MCF 10A (cell line): ENCODE results near the gene HPN. TPM values are rescaled to one million over a fixed set of nuclear protein-coding genes. Genes with fewer than 3 reads are reported as not detected.

ENCODE experiments used
- BruUV-seq: library from RNA; stranded (reverse); fragments of 400-500 nt; replicated peaks from 2 replicates; lab custom pipeline; 2021; lab: Mats Ljungman, UMichigan
- CTCF ChIA-PET: fragments of 300-600 bp; sonication (Branson Sonifier 250); formaldehyde crosslinking; extraction: SDS; loops from one replicate; lab custom pipeline; 2021; ENCODE audit warnings: antibody characterized with exemption, inconsistent platforms; lab: Yijun Ruan, JAX
- POLR2A ChIA-PET: fragments of 300-600, 350-650 bp; sonication (Branson Sonifier 250); formaldehyde crosslinking; extraction: SDS; loops from one replicate; lab custom pipeline; 2020; ENCODE audit warnings: antibody characterized with exemption, inconsistent platforms; lab: Yijun Ruan, JAX
- DNase-seq: peaks from one replicate; pipeline ENCODE4 v3.0.0-alpha.2; 2018; ENCODE audit not compliant: unreplicated experiment
- H3K27ac Mint-ChIP-seq: one replicate; pipeline ENCODE4 v1.8.0; 2022; ENCODE audit warnings: mild to moderate bottlenecking, low read depth, mixed read lengths; ENCODE audit not compliant: unreplicated experiment
- H3K27me3 Mint-ChIP-seq: one replicate; pipeline ENCODE4 v1.8.0; 2022; ENCODE audit warnings: mixed read lengths; ENCODE audit not compliant: insufficient read depth, unreplicated experiment
- H3K36me3 Mint-ChIP-seq: one replicate; pipeline ENCODE4 v1.8.0; 2022; ENCODE audit warnings: mild to moderate bottlenecking, moderate library complexity, mixed read lengths; ENCODE audit not compliant: insufficient read depth, unreplicated experiment
- H3K4me1 Mint-ChIP-seq: one replicate; pipeline ENCODE4 v1.8.0; 2022; ENCODE audit warnings: mixed read lengths; ENCODE audit not compliant: insufficient read depth, unreplicated experiment
- H3K4me3 Mint-ChIP-seq: one replicate; pipeline ENCODE4 v1.8.0; 2022; ENCODE audit warnings: mild to moderate bottlenecking, moderate library complexity, mixed read lengths; ENCODE audit not compliant: unreplicated experiment
- H3K9me3 Mint-ChIP-seq: one replicate; pipeline ENCODE4 v1.8.0; 2022; ENCODE audit warnings: mixed read lengths; ENCODE audit not compliant: unreplicated experiment
- CTCF ChIP-seq: fragments of 200-600 bp; IDR thresholded peaks from one replicate; pipeline ENCODE4 v1.8.0; 2022; ENCODE audit warnings: antibody characterized with exemption, mild to moderate bottlenecking; ENCODE audit not compliant: unreplicated experiment
- intact Hi-C: fragments of 100-400 bp; cut with micrococcal nuclease; formaldehyde crosslinking; loops from 2 replicates; pipeline ENCODE4 v1.14.1; 2022
- total RNA-seq: library from RNA; stranded (reverse); gene quantifications from 2 replicates; pipeline ENCODE4 v1.2.3, GENCODE V29; 2022

Gene HPN
- total RNA-seq, 1 experiment from 2014 or later: not detected

- H3K27ac Mint-ChIP-seq: no peak overlapping the region
- no peaks in the 10 kb centered on the region for H3K36me3 Mint-ChIP-seq
- TF ChIP-seq CTCF: no peak
- peaks cover 18% of the 10 kb centered on the region for H3K27me3 Mint-ChIP-seq
- POLR2A ChIA-PET: interaction anchor here (0.9 kb wide), 1 partner anchor 98 kb away, joined by 5 read pairs; the partner anchor contains the start of gene FXYD5
- H3K4me1 Mint-ChIP-seq: no peaks in the 10 kb centered on the region
- DNase-seq: no peak
- H3K9me3 Mint-ChIP-seq: no peaks in the 10 kb centered on the region
- no peak overlapping the region for H3K4me3 Mint-ChIP-seq
- CTCF ChIA-PET: interaction anchor here (0.7 to 8.7 kb wide), 7 partner anchors 10 to 324 kb away, joined by 3 to 75 read pairs (median 4); partner anchors contain the start of gene HPN
- intact Hi-C loops: no loop called here
- BruUV-seq: no TSS peak
These were observed 15.1 kb downstream of the HPN start for GRCh38 chr19:35056513-35057063.

DNA sequence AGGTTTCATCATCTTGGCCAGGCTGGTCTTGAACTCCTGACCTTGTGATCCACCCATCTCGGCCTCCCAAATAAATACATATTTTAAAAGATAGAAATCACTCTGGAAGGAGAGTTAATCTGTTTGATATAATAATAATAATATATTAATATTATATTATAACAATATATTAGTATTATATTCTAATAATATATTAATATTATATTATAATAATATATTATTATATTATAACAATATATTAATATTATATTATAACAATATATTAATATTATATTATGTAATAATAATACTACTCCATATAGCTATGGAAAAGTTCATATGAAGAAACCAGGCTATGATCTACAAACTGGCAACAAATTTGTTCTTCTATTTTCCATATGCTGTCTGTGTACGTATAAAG lies 16.8 kb downstream of the HPN start:
- no peak for DNase-seq
- Mint-ChIP-seq H3K4me3 (no peak overlapping the region), H3K27ac (no peak overlapping the region), H3K36me3 (no peaks in the 10 kb centered on the region), H3K27me3 (peaks cover 18% of the 10 kb centered on the region), H3K9me3 (no peaks in the 10 kb centered on the region), H3K4me1 (no peaks in the 10 kb centered on the region)
- no peak for TF ChIP-seq CTCF
- POLR2A ChIA-PET: no interaction called here
- CTCF ChIA-PET: interaction anchor here (0.7 to 8.7 kb wide), 6 partner anchors 9 to 87 kb away, joined by 3 to 75 read pairs (median 4); partner anchors contain the start of gene HPN
- intact Hi-C loops: no loop called here
- no TSS peak for BruUV-seq

DNA sequence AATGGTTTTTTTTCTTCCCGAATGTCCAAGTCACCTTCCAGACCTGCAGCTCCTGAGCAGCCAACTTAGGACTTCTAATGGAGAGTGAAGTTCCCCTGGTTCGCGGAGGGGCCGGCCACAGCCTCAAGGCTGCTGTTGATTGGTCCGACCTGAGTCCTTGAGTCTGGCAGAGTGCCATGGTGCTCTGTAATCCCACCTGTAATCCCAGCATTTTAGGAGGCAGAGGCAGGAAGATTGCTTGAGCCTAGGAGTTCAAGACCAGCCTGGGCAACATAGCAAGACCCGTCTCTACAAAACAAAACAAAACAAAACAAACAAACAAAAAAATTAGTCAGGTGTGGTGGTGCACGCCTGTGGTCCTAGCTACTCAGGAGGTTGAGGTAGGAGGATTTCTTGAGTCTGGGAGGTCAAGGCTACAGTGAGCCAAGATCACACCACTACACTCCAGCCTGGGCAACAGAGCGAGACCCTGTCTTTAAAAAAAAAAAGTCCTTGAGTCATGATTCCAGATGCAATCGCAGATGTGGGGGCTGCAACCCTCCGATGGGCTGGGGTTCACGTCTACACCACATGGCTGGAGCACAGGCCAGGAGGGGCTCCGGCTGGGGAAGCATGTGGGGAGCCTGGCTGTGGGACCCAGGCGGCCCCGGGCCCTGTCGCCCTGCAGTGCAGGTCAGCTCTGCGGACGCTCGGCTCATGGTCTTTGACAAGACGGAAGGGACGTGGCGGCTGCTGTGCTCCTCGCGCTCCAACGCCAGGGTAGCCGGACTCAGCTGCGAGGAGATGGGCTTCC lies 17.7 kb downstream of the HPN start:
- Mint-ChIP-seq H3K9me3 (no peaks in the 10 kb centered on the region), H3K27me3 (peaks cover 18% of the 10 kb centered on the region), H3K4me1 (no peaks in the 10 kb centered on the region), H3K27ac (no peak overlapping the region), H3K4me3 (no peak overlapping the region), H3K36me3 (no peaks in the 10 kb centered on the region)
- CTCF ChIA-PET: interaction anchor here (0.6 to 8.7 kb wide), 6 partner anchors 8 to 191 kb away, joined by 3 to 75 read pairs (median 5); partner anchors contain the start of gene HPN
- TF ChIP-seq CTCF: no peak
- DNase-seq: no peak
- POLR2A ChIA-PET: interaction anchor here (0.6 kb wide), 1 partner anchor 953 kb away, joined by 3 read pairs; no protein-coding TSS in a partner anchor
- no TSS peak for BruUV-seq
- intact Hi-C loops: no loop called here

GRCh38 chr19:35059799-35060091 lies 18.2 kb downstream of the HPN start:
- no peaks in the 10 kb centered on the region for H3K4me1 Mint-ChIP-seq
- H3K27me3 Mint-ChIP-seq: peaks cover 18% of the 10 kb centered on the region
- no peaks in the 10 kb centered on the region for H3K36me3 Mint-ChIP-seq
- intact Hi-C loops: loop anchor here (10.0 kb wide), 1 partner anchor 185 kb away; the partner anchor contains the start of gene LSR
- TF ChIP-seq CTCF: no peak
- CTCF ChIA-PET: interaction anchor here (1.6 to 8.7 kb wide), 2 partner anchors 15 to 87 kb away, joined by 4 to 75 read pairs; partner anchors contain the start of gene HPN
- H3K4me3 Mint-ChIP-seq: no peak overlapping the region
- H3K27ac Mint-ChIP-seq: no peak overlapping the region
- POLR2A ChIA-PET: interaction anchor here (0.6 kb wide), 1 partner anchor 953 kb away, joined by 3 read pairs; no protein-coding TSS in a partner anchor
- no peak for DNase-seq
- no TSS peak for BruUV-seq
- H3K9me3 Mint-ChIP-seq: no peaks in the 10 kb centered on the region
